ENCODE measurements around the gene SMARCA2.

SMARCA2 gene

DNA sequence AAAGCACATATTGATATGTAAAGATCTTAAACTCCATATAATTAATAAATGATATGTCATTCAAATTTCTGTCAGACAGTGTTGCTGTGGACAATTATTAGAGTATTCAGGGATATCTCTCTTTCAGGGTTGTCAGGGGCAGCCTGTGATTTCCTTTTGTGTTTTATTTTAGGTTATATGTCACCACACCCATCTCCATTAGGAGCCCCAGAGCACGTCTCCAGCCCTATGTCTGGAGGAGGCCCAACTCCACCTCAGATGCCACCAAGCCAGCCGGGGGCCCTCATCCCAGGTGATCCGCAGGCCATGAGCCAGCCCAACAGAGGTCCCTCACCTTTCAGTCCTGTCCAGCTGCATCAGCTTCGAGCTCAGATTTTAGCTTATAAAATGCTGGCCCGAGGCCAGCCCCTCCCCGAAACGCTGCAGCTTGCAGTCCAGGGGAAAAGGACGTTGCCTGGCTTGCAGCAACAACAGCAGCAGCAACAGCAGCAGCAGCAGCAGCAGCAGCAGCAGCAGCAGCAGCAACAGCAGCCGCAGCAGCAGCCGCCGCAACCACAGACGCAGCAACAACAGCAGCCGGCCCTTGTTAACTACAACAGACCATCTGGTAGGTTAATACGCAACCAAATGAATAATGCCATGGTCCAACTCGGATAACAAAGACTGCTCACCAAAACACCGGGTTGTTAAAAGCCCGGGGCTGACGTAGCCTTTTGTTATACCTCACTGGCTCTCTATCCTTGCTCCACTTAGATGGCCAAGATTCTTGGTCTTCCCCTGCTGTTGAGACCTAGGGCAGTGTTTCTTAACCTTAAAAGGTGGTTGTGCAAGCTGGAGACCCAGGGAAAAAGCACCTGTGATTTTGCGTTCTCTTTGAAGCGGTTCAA is 24.4 kb downstream of the SMARCA2 start:
- peak; percentile 33 for DNase-seq (ENCODE audit: low read depth, low spot score)

DNA sequence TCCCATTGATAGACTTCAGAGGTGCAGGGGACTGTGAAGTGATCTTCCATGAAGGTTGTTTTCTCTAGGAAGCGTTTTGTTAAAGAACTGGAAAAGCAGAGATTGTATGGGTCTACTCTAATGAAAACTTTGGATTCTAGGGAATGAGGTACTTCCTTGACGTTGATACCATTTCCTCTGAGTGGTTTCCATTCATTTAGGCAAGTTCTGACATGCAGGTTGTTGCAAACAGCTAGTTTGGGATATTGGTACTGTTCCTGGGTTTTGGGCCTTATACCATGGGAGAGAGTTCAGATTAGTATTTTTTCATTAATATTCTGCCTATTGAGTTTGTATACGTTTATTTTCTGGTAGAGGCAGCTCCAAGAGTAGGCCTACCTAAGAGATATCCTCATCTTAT is 25.7 kb downstream of the SMARCA2 start:
- DNase-seq (ENCODE audit: low read depth, low spot score): no peak

DNA sequence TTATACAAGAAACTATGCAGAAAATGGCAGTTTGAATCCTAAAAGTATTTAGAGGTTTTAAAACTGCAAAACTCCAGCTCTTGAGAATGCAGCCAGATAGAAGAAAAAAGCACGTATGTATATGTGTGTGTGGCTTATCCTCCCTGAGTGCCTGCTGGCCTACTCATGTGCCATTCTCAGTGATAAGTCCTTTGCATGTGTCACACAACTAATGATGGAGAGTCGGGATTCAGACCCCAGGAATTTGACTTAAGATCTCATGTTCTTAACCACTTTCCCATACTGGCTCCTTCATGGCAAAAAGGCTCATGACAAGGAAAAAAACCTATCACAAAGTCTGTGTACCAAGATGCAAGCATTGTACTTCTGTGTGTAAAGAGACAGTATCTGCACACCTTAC is 26.6 kb downstream of the SMARCA2 start:
- DNase-seq (ENCODE audit: low read depth, low spot score): no peak

DNA sequence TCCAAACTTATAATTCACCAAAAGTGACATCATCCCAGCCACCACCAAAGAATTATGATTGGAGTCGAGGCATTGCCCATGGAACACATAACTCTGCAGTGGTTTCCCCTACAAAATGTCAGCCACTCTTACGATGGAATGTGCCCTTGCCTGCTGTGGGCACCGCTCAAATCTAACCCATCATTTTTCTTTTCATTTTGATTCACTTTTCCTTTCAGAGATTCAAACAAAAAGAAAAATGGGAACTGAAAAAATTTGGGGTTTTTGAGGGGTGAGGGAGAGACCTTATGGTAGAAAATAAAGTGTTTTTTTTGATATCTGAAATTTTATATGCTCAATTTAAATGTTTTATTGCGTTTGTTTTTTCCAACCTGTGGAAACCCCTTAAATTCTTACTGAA is 28.1 kb downstream of the SMARCA2 start:
- DNase-seq (ENCODE audit: low read depth, low spot score): no peak

DNA sequence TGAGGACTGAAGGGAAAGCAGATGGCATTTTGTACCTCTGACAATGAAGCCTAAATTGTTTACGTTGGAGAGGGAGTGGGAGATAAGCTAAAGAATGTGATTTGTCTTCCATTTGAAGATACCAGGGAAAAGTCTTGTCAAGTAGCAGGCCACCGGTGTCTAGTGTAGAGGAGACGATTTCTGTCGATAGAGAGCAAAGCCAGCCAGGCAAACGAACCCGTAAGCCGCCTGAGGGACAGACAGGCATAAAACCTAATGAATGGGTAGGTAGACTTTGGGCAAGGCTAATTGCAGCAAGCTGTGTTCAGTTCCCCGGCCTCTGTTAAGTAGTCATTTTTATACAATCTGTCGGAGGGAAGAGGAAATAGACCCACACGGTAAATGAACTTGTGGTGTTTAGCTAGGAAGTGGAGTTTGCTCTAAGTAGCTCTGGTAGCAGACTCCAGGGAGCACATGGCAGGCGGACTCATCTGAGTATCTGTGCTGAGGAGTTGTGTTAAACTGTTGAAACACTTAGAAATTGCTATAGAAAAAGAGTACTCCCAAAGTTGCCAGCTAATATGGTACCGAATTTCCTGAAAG is 28.8 kb downstream of the SMARCA2 start:
- peak; percentile 60 for DNase-seq (ENCODE audit: low read depth, low spot score)

DNA sequence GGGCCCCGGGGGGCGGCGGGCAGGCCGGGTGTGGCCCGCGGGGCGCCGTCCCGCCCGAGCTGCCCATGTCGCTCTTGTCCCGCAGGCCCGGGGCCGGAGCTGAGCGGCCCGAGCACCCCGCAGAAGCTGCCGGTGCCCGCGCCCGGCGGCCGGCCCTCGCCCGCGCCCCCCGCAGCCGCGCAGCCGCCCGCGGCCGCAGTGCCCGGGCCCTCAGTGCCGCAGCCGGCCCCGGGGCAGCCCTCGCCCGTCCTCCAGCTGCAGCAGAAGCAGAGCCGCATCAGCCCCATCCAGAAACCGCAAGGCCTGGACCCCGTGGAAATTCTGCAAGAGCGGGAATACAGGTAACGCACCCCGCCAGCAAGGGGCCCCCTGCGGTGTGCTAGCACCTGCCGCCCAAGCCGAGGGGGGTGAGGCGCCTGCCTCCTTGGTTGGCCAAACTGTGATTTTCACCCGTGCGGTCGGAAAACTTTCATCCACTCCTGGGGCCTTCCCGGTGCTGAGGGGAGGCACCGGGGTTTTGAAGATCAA is 32.1 kb downstream of the SMARCA2 start:
- peak; percentile 36 for DNase-seq (ENCODE audit: low read depth, low spot score)

DNA sequence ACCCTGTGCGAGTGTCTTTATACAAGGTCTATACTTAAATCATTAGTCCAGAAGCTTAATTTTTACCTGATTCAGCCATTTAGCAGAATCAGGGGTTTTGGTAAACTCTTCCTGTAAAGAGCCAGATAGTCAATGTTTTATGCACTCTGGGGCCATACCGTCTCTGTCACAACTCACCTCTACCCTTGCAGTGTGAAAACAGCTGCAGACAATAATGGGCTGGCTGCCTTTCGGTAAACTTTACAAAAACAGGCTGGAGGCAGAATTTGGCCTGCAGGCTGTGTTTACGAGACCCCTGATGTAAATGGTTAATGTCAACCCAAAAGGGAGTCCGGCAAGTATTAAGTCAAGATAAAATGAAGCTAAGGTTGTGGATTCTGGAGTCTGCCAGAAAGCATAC is 32.8 kb downstream of the SMARCA2 start:
- DNase-seq (ENCODE audit: low read depth, low spot score): peak; percentile 56

DNA sequence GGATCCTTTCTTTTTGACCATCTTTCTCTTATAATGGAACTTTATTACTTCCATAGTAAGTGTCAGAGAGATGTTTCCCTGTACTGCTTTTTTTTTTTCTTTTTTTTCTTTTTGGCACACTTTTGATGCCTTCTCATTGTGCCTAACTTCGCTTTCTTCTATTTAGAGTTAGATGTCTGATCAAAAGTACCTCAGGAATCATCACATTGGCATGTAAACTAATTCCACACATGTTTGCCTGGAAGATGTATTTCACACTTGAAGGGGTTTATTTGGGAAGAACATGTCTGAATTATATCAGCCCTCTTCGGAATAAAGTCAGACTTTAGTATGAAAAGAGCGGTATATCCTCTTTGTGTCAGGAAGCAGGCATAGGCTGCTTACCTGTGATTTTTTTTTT is 35.1 kb downstream of the SMARCA2 start:
- no peak for DNase-seq (ENCODE audit: low read depth, low spot score)

DNA sequence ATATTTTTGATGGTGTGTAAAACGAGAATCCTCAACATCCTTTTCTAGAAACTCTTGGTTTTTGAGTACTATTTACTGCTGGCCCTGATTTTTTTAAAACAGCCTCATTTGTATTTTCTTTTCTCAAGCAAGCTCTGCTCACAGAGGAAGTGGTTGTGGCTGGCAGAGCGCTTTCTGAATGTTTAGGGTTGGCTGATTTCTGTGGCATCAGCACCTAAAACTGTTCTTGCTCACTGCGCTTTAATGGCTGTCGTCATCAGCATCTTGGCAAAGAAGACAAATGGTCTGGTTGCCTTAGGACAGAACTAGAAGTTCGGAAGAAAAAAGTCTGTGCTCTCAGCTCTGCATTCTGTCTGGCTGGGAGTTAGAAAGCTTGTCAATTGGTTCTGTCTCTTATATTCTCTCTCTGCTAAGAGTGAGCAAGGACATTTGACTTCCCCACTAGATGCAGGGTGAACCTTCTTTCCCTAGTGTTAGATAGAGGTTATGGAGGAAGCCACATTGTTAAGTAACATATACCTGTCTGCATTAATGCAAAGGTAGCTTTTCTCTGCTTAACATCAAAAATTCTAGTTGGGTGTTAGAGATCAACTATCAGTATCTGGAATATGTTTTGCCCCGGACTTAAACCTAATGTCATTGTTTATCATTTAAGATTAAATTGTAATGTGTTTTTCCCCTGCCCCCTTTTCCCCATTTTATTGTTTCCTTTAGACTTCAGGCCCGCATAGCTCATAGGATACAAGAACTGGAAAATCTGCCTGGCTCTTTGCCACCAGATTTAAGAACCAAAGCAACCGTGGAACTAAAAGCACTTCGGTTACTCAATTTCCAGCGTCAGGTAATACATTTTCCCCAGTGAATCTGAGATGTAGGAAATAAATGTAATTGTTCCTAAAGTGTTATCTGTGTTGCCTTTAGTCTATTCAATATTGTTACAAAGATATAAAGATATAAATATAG is 39.0 kb downstream of the SMARCA2 start:
- DNase-seq (ENCODE audit: low read depth, low spot score): peak; percentile 10

DNA sequence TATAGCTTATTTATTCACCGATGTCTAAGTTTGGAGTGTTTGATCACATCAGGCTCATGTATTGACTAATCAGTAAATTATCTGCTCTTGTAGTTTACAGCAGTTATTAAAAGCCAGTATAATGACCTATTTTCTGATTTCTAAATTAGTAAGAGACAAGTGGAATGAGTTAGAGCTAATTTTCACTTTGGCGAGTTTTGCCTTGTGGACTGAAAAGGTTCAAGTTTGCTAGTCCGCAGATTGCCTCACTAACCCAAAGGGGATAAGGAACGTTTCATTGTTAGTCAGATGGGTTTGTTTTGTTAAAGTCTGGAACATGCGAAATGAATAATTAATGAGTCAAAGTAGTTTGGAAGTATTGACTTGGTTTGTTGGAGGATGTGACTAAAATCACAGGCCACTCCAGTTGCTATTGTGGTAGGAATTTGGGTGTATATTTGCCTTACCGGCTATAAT is 40.1 kb downstream of the SMARCA2 start:
- no peak for DNase-seq (ENCODE audit: low read depth, low spot score)

DNA sequence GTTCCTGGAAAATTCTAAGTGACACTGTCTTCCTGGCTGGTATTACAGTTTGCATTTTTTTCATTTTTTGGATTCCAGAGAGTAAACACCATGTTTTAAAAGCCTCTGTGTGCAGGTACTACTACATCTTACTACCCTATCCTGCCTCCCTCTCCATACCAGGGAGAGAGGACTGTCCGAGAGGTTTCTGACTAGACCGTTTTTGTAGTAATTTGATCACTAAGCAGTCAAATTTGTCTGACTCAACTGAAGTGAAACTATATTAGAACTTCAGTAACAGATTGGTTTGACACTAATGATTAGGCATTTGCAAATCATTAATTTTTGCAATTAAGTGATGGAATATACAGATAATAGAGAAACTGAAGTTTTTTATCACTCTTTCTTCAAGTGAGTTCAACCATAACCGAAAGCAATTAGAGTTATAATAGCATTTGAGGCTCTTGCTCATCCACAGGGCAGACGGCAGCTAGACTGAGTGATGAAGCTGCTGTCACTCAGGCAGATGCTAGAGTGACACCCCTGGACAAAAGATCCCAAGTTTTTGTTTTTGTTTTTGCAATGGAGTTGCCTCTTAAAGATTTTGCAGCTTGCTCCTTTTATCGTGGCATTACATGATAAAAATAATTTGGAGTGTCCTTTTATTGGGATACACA is 44.3 kb downstream of the SMARCA2 start:
- DNase-seq (ENCODE audit: low read depth, low spot score): no peak

DNA sequence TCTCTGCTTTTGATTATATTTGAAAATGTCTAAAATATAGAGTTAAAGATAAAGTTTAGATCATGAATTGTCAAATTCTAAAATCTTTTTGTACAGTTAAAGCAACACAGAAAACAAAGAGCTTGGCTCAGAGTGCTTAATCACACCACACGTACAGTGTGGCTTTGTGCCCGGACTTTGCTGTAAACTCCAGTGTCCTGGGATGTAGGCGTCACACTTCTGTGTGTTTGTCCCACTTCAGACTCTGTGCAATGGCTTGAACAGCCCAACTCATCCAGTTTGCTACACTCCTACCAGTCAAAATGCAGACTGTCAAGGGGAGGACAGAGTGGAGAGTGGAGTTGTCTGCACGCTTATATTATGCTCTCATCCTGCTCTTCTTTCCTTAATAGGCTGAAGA is 45.3 kb downstream of the SMARCA2 start:
- no peak for DNase-seq (ENCODE audit: low read depth, low spot score)

DNA sequence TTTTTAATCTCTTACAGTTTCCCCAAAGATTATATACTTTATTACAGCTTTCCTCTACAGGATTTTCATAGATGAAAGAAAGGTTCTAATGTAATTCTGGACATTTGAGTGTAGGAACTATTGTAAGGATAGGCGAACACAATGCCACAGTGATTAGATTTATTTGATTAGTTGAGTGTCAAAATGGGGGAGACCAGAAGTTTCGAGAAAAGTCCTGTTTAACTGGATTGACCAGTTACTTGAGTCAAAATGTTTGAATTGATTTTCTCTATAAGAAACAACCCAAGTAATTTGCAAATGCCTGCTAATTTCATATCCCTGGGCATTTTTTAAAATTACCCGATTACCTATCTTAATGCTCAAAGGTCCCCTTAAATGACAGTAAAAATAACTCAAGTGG is 50.6 kb downstream of the SMARCA2 start:
- DNase-seq (ENCODE audit: low read depth, low spot score): no peak

DNA sequence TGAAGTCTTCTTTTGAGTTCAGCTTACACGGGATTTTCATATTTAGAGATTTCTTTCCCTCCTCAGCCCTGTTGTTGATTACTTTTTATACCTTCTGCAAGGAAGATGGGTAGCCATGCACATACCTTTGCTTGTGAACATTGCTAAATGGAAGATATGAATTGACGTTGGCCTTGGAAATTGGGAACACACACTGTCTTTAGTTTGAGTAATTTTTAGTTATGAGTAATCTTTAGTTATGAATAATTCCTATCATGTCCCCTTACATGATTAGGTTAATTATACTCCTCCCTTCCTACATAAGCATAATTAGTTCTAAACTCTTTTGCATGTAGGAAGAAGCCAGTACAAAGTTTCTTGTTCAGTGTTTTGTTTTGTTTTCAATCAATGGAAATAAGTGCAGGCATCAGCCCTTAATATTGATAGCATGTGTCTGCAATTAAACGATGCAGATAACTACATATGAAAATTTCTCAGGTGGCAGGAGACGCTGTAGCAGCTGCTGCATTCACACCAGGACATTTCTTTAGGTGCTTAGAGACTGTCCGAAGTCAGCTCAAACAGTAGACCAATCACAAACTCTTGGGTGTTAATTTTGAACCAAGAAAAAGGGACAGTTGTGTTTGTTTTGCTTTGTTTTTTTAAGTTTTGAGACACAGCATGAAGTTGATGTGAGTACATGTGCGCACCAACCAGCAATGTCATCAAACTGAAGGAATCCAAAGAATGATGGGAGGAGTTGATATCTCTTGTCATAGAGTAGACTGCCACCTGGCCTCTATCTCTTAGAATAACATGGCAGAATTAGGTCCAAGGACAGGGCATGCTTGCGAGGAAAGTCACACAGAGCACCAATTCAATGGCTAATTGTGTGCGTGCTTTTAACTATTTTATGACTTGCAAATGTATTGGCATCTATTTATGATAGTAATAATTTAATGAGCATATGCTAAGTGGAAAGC is 51.4 kb downstream of the SMARCA2 start:
- DNase-seq (ENCODE audit: low read depth, low spot score): peak; percentile 11

DNA sequence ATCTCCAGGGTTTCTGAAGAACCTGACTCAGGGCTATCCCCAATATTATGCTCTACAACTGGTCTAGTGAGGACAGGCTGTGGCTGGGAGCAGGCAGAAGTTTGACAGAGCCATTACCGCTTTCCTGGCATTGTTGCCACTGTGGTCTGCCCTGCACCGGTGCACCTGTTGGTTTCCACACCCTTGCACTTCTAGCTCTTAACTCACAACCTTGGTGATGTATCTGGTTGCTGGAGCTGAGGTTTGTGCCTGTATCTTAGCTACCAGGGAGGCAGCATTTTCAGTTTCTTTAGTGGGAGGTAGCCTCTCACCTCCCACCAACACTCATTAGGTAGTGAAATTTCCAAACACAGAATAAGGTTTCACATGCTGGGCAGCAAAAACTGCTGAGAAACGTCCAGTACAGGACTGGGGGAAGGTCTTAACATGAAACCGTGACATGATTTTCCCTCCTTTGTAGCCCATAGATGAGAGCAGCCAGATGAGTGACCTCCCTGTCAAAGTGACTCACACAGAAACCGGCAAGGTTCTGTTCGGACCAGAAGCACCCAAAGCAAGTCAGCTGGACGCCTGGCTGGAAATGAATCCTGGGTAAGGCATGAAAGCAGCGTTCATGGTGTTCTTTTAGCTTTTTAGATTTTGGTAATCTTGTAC is 57.7 kb downstream of the SMARCA2 start:
- DNase-seq (ENCODE audit: low read depth, low spot score): no peak

DNA sequence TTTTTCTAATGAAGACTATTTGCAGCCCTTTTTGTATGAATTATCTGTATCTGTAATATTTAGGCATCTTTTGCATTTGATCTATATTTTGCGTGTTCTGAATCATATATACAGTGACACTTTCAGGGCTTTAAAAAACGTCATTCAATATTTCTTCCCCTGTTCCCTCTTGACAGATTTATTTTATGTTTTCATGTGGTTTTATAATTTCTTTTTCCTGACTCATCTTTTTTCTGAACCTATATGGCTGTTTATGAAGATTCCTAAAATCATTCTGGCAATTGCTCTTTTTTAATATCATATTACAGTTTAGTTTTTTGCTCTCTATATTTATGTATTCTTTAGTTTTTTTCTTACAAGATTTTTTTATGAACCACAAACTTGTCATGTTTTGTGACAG is 67.6 kb downstream of the SMARCA2 start:
- no peak for DNase-seq (ENCODE audit: low read depth, low spot score)

DNA sequence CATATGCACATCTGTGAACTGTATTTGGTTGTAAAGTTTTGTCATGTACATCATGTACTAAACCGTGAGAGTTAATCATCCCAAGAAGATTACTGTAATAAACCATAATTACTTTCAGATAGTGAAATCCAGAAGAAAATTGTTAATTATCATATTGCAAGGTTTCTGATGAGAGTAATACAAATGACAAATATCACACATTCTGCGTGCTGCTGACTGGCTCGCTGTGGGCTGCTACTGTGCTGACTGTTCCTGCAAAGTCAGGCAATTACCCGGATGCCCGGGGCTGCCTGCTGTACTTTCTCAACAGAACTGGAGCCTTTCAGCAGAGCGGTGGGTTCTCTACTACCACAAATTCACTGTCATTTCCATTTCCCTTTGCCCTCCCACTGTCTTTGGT is 68.3 kb downstream of the SMARCA2 start:
- DNase-seq (ENCODE audit: low read depth, low spot score): no peak

DNA sequence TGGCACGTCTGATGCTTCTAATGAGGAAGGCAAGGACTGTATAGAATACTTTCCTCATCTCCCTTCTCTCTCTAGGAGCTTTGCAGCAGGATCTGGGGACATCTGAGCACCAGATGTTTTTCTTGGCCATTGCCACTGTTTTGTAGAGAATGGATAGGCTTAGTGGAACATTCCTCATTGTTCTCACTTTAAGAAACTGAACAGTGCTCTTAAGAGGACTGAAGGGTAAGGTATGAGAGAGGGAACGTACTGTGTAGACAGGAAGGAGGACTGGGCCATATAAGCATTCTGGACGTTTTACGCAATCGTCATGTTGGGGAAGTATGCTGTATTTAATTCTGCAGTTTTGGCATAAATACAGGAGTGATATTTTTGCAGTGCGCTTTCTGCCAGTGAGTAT is 70.6 kb downstream of the SMARCA2 start:
- DNase-seq (ENCODE audit: low read depth, low spot score): no peak

DNA sequence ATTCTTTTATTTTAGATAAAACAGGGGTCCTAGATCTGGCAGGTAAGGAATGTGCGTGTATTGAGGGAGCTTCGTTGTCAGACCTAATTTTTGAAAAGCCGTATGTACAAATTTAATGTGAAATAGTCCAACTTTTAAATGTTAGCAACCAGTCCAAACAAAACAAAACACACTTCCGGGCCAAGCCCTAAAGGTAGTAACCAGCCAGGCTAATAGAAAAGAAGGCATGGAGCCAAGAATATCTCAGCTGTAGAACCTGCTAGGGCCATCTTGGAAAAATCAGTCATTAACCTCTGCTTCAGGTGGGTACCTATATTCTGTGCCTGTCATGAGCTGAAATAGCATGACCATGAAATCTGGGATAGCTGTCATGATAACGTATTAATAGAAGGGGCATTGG is 71.0 kb downstream of the SMARCA2 start:
- DNase-seq (ENCODE audit: low read depth, low spot score): no peak

DNA sequence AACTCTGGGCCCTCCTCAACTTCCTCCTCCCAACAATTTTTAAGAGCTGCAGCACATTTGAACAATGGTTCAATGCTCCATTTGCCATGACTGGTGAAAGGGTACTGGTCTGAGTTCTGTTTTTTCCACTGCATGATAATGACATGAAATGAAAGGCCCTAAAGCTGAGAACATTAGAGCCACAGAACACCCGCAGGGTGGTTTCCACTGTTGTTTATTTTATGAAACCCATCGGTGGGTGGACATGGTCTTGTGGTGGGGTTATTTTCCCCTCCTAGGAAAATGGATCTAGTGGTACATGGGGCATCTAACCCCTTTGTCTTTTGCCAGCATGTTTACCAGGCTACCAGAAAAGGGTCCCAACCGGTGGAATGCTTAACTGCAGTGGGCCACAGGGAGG is 71.8 kb downstream of the SMARCA2 start:
- DNase-seq (ENCODE audit: low read depth, low spot score): no peak
